CD14-positive monocyte (primary cell): Measurements from ENCODE around the gene CCDC73. TPM values are rescaled to one million over a fixed set of nuclear protein-coding genes. Genes with fewer than 3 reads are reported as not detected.

ENCODE experiments used
- DNase-seq, 3 donors: peaks; one replicate each; pipeline ENCODE4 v3.0.0-alpha.2; 2011 to 2022
- H2AFZ ChIP-seq: 2 replicates; pipeline ENCODE4 v1.6.0; 2012; ENCODE audit warnings: mild to moderate bottlenecking, low read depth, low read length, inconsistent platforms; ENCODE audit not compliant: insufficient read depth, poor library complexity, severe bottlenecking
- H3K27ac ChIP-seq, 2 donors: 1 replicate in 1 of 2; 2 replicates in 1 of 2; pipeline ENCODE4 v1.5.1; 2012 to 2013; ENCODE audit warnings: low read length in 2 of 2, control low read depth in 1 of 2, inconsistent platforms in 1 of 2, low read depth in 1 of 2, mild to moderate bottlenecking in 1 of 2
- H3K27me3 ChIP-seq, 2 donors: one replicate each; pipeline versions ENCODE4 v1.6.0 to v1.6.1; 2011 to 2013; ENCODE audit warnings: low read length in 2 of 2; ENCODE audit not compliant: control insufficient read depth in 2 of 2, insufficient read depth in 2 of 2
- H3K36me3 ChIP-seq, 2 donors: replicated peaks in 1 of 2; 1 replicate in 1 of 2; 2 replicates in 1 of 2; pipeline versions ENCODE4 v1.5.1 to v1.6.1; 2012 to 2013; ENCODE audit warnings: low read length in 2 of 2, control low read depth in 1 of 2, inconsistent platforms in 1 of 2, mild to moderate bottlenecking in 1 of 2; ENCODE audit not compliant: insufficient read depth in 2 of 2, control insufficient read depth in 1 of 2
- H3K4me1 ChIP-seq, 2 donors: 1 replicate in 1 of 2; 2 replicates in 1 of 2; pipeline versions ENCODE4 v1.5.1 to v1.6.1; 2012 to 2013; ENCODE audit warnings: low read length in 2 of 2, control low read depth in 1 of 2, inconsistent platforms in 1 of 2, mild to moderate bottlenecking in 1 of 2, moderate library complexity in 1 of 2; ENCODE audit not compliant: insufficient read depth in 2 of 2, control insufficient read depth in 1 of 2
- H3K4me2 ChIP-seq: replicated peaks from 2 replicates; pipeline ENCODE3; 2012; ENCODE audit warnings: low read length, moderate library complexity, mild to moderate bottlenecking; ENCODE audit not compliant: poor library complexity, severe bottlenecking; ENCODE audit errors: extremely low read depth
- H3K4me3 ChIP-seq, 3 experiments: fragments of 200-600 bp in 1 of 3; sonication (generic) in 1 of 3; replicated peaks in 1 of 3; 1 replicate in 2 of 3; 2 replicates in 1 of 3; pipeline ENCODE4 v1.5.1; 2011 to 2013; ENCODE audit warnings: low read length in 3 of 3, mild to moderate bottlenecking in 3 of 3, control low read depth in 2 of 3, low read depth in 2 of 3, inconsistent platforms in 1 of 3, moderate library complexity in 1 of 3
- H3K79me2 ChIP-seq: 2 replicates; pipeline ENCODE4 v1.6.0; 2012; ENCODE audit warnings: mild to moderate bottlenecking, control low read depth, inconsistent platforms, low read length, moderate library complexity; ENCODE audit not compliant: insufficient read depth
- H3K9ac ChIP-seq: 2 replicates; pipeline ENCODE4 v1.6.0; 2017; ENCODE audit warnings: low read length, mild to moderate bottlenecking; ENCODE audit not compliant: insufficient read depth, poor library complexity, severe bottlenecking
- H3K9me3 ChIP-seq, 2 donors: replicated peaks in 1 of 2; 1 replicate in 1 of 2; 2 replicates in 1 of 2; pipeline versions ENCODE4 v1.5.1 to v1.6.1; 2012 to 2013; ENCODE audit warnings: low read length in 2 of 2, control low read depth in 1 of 2; ENCODE audit not compliant: control insufficient read depth in 1 of 2, insufficient read depth in 1 of 2
- H4K20me1 ChIP-seq: 2 replicates; pipeline ENCODE4 v1.6.0; 2012; ENCODE audit warnings: mild to moderate bottlenecking, low read length, control low read depth, moderate library complexity; ENCODE audit not compliant: insufficient read depth
- H3K27ac Mint-ChIP-seq, 7 donors: one replicate each; pipeline ENCODE4 v1.8.0; 2020; ENCODE audit warnings: mild to moderate bottlenecking in 7 of 7, mixed read lengths in 7 of 7, moderate library complexity in 6 of 7, inconsistent platforms in 2 of 7
- H3K27me3 Mint-ChIP-seq, 3 donors: one replicate each; pipeline ENCODE4 v1.8.0; 2021 to 2022; ENCODE audit warnings: low read depth in 3 of 3, mild to moderate bottlenecking in 3 of 3, mixed read lengths in 3 of 3, moderate library complexity in 3 of 3, inconsistent platforms in 1 of 3
- H3K36me3 Mint-ChIP-seq, 2 donors: one replicate each; pipeline ENCODE4 v1.8.0; 2020; ENCODE audit warnings: mixed read lengths in 2 of 2, inconsistent platforms in 1 of 2, mild to moderate bottlenecking in 1 of 2
- H3K4me1 Mint-ChIP-seq: one replicate; pipeline ENCODE4 v1.8.0; 2020; ENCODE audit warnings: mild to moderate bottlenecking, mixed read lengths
- H3K4me3 Mint-ChIP-seq, 2 donors: one replicate each; pipeline ENCODE4 v1.8.0; 2020; ENCODE audit warnings: mild to moderate bottlenecking in 2 of 2, mixed read lengths in 2 of 2, moderate library complexity in 1 of 2
- H3K9me3 Mint-ChIP-seq, 7 donors: one replicate each; pipeline ENCODE4 v1.8.0; 2020 to 2022; ENCODE audit warnings: mixed read lengths in 7 of 7, mild to moderate bottlenecking in 6 of 7, moderate library complexity in 6 of 7, inconsistent platforms in 2 of 7
- CTCF ChIP-seq: fragments of 200-600 bp; IDR thresholded peaks from one replicate; pipeline ENCODE4 v1.8.0; 2022; ENCODE audit warnings: antibody characterized with exemption, mild to moderate bottlenecking
- WGBS: methylation state at CpG from one replicate; pipeline ENCODE4 v1.1.5; 2013; ENCODE audit warnings: missing lambda C conversion rate; ENCODE audit not compliant: insufficient coverage; 5-methylcytosine and 5-hydroxymethylcytosine counted together
- intact Hi-C, 2 donors: fragments of 100-400 bp; cut with micrococcal nuclease; formaldehyde crosslinking; loops; one replicate each; pipeline versions ENCODE4 v1.15.0 to v1.15.1; 2023
- polyA plus RNA-seq, 3 donors: library from polyadenylated mRNA; depleted of rRNA in 1 of 3; unstranded in 2 of 3; stranded (reverse) in 1 of 3; fragments of 300-500 nt in 2 of 3; fragments of >200 nt in 1 of 3; fragmentation: Illumina TruSeq in 2 of 3; gene quantifications; 1 replicate in 2 of 3; 2 replicates in 1 of 3; pipeline ENCODE4 v1.2.3, GENCODE V29; 2012 to 2021

Gene CCDC73
- polyA plus RNA-seq, 3 donors = 0.03 to 0.09 TPM; not detected in 1

- H3K9me3 ChIP-seq = no peaks in the 10 kb centered on the region
- peaks cover 46% of the 10 kb centered on the region for H3K79me2 ChIP-seq
- intact Hi-C loops = no loop called here
- H3K4me1 Mint-ChIP-seq = peaks cover 48% of the 10 kb centered on the region
- peaks cover 80% of the 10 kb centered on the region for H4K20me1 ChIP-seq
- H3K27ac Mint-ChIP-seq = peak overlapping the region in 3 of 7 donors; percentile 3 to 61 (median 8)
- H3K4me3 ChIP-seq = no peak overlapping the region
- peaks cover 0 to 2% (median 0%) of the 10 kb centered on the region in 3 donors for H3K27me3 Mint-ChIP-seq
- H3K4me3 Mint-ChIP-seq = no peak overlapping the region
- H3K36me3 Mint-ChIP-seq = peaks cover 76 to 83% of the 10 kb centered on the region in 2 donors
- peak overlapping the region; percentile 14 for H3K4me2 ChIP-seq
- peak; percentile 21 to 41 (median 29) for DNase-seq
- H2AFZ ChIP-seq = no peak overlapping the region
- H3K27me3 ChIP-seq = no peaks in the 10 kb centered on the region
- H3K9me3 Mint-ChIP-seq = no peaks in the 10 kb centered on the region
- peaks cover 74 to 99% of the 10 kb centered on the region in 2 donors for H3K36me3 ChIP-seq
- peak overlapping the region in 1 of 2 donors; percentile 46 for H3K27ac ChIP-seq
- no peak for TF ChIP-seq CTCF
- peaks cover 24 to 45% of the 10 kb centered on the region in 2 donors for H3K4me1 ChIP-seq
- H3K9ac ChIP-seq = no peak overlapping the region
These were observed 200.2 kb downstream of the CCDC73 start for GRCh38 chr11:32594272-32594671.

GRCh38 chr11:32586576-32587190, 207.8 kb downstream of the CCDC73 start:
- Mint-ChIP-seq H3K36me3 (peaks cover 26 to 33% of the 10 kb centered on the region in 2 donors), H3K27ac (peak overlapping the region in 4 of 7 donors; percentile 28 to 67 (median 44)), H3K4me1 (peaks cover 58% of the 10 kb centered on the region), H3K4me3 (no peak overlapping the region), H3K27me3 (no peaks in the 10 kb centered on the region), H3K9me3 (no peaks in the 10 kb centered on the region)
- no peak for TF ChIP-seq CTCF
- Histone ChIP-seq H3K9ac (no peak overlapping the region), H2AFZ (no peak overlapping the region), H3K9me3 (no peaks in the 10 kb centered on the region), H3K4me2 (no peak overlapping the region), H3K27me3 (no peaks in the 10 kb centered on the region), H3K27ac (peak overlapping the region in 1 of 2 donors; percentile 10), H3K4me1 (peaks cover 44 to 62% of the 10 kb centered on the region in 2 donors), H4K20me1 (peaks cover 69% of the 10 kb centered on the region), H3K4me3 (no peak overlapping the region), H3K79me2 (peaks cover 77% of the 10 kb centered on the region), H3K36me3 (peaks cover 23 to 38% of the 10 kb centered on the region in 2 donors)
- WGBS = no CpG with 5 or more reads among the region's 4 CpGs
- intact Hi-C loops = loop anchor here in 1 of 2 donors (10.0 kb wide), 2 partner anchors 308 to 448 kb away; partner anchors contain the start of genes QSER1 and TCP11L1
- no peak for DNase-seq
